ENCODE data around the gene URB1.

The URB1 gene

GRCh38 chr21:32386195-32386870, 6.5 kb downstream of the URB1 start:
- Histone ChIP-seq H3K4ac (ENCODE audit: low read length) (no peak overlapping the region), H2AFZ (ENCODE audit: low read length) (no peak overlapping the region), H3K14ac (ENCODE audit: low read length) (no peak overlapping the region), H3K27ac (replicated peaks; ENCODE audit: low read length) (no peak overlapping the region), H2BK12ac (ENCODE audit: low read length) (no peak overlapping the region), H4K8ac (ENCODE audit: low read depth, low read length) (no peak overlapping the region), H4K91ac (ENCODE audit: low read depth, low read length, poor library complexity) (no peak overlapping the region), H3K4me3 (ENCODE audit: low read length in 2 of 2) (no peak overlapping the region), H3K4me2 (ENCODE audit: insufficient read depth, low read length, poor library complexity, severe bottlenecking) (no peak overlapping the region), H3K36me3 (replicated peaks in 1 of 2; ENCODE audit: control insufficient read depth in 2 of 2, insufficient read depth in 2 of 2, low read length in 2 of 2) (peaks cover 17 to 54% of the 10 kb centered on the region in 2 donors), H3K23ac (ENCODE audit: low read depth, low read length, poor library complexity) (no peak overlapping the region), H3K9ac (ENCODE audit: low read depth, low read length, poor library complexity) (no peak overlapping the region), H3K18ac (ENCODE audit: low read length) (no peak overlapping the region), H3K79me1 (ENCODE audit: low read depth, low read length) (peaks cover 3% of the 10 kb centered on the region), H2AK5ac (ENCODE audit: low read depth, low read length) (no peak overlapping the region), H3K4me1 (ENCODE audit: control insufficient read depth in 2 of 2, insufficient read depth in 1 of 2, low read depth in 1 of 2, low read length in 2 of 2) (no peaks in the 10 kb centered on the region), H2BK15ac (ENCODE audit: low read length) (no peak overlapping the region), H3K9me3 (replicated peaks in 1 of 2; ENCODE audit: control insufficient read depth in 2 of 2, insufficient read depth in 1 of 2, low read depth in 1 of 2, low read length in 2 of 2) (no peaks in the 10 kb centered on the region), H2BK120ac (ENCODE audit: low read depth, low read length) (no peak overlapping the region), H3K27me3 (ENCODE audit: control insufficient read depth in 3 of 3, insufficient read depth in 3 of 3, low read depth in 1 of 3, low read length in 3 of 3) (no peaks in the 10 kb centered on the region), H2BK5ac (ENCODE audit: low read length) (no peak overlapping the region)
- no CpG with 5 or more reads among the region's 6 CpGs for WGBS, 2 donors (ENCODE audit: extremely low coverage in 2 of 2, insufficient read length in 2 of 2, insufficient replicate concordance in 1 of 2)
- no peak for DNase-seq (ENCODE audit: low spot score)

- no peak overlapping the region for H3K9ac ChIP-seq (ENCODE audit: low read depth, low read length, poor library complexity)
These were observed 9.0 kb downstream of the URB1 start for GRCh38 chr21:32383812-32384211.

GRCh38 chr21:32382108-32382644, 10.6 kb downstream of the URB1 start:
- H3K27ac ChIP-seq (replicated peaks; ENCODE audit: low read length), result no peak overlapping the region
- no peak overlapping the region for H3K4me2 ChIP-seq (ENCODE audit: insufficient read depth, low read length, poor library complexity, severe bottlenecking)
- H4K91ac ChIP-seq (ENCODE audit: low read depth, low read length, poor library complexity), result no peak overlapping the region
- WGBS, 2 donors (ENCODE audit: extremely low coverage in 2 of 2, insufficient read length in 2 of 2, insufficient replicate concordance in 1 of 2), result no CpG with 5 or more reads among the region's 10 CpGs
- H3K4ac ChIP-seq (ENCODE audit: low read length), result no peak overlapping the region
- no peak overlapping the region for H2BK15ac ChIP-seq (ENCODE audit: low read length)
- H2AFZ ChIP-seq (ENCODE audit: low read length), result no peak overlapping the region
- no peak overlapping the region for H2BK12ac ChIP-seq (ENCODE audit: low read length)
- no peak overlapping the region for H2BK120ac ChIP-seq (ENCODE audit: low read depth, low read length)
- no peak overlapping the region for H2BK5ac ChIP-seq (ENCODE audit: low read length)
- no peak overlapping the region for H3K4me3 ChIP-seq (ENCODE audit: low read length in 2 of 2)
- H3K18ac ChIP-seq (ENCODE audit: low read length), result no peak overlapping the region
- no peaks in the 10 kb centered on the region for H3K4me1 ChIP-seq (ENCODE audit: control insufficient read depth in 2 of 2, insufficient read depth in 1 of 2, low read depth in 1 of 2, low read length in 2 of 2)
- H3K14ac ChIP-seq (ENCODE audit: low read length), result no peak overlapping the region
- H3K9me3 ChIP-seq (replicated peaks in 1 of 2; ENCODE audit: control insufficient read depth in 2 of 2, insufficient read depth in 1 of 2, low read depth in 1 of 2, low read length in 2 of 2), result no peaks in the 10 kb centered on the region
- no peak overlapping the region for H2AK5ac ChIP-seq (ENCODE audit: low read depth, low read length)
- peaks cover 32 to 80% of the 10 kb centered on the region in 2 donors for H3K36me3 ChIP-seq (replicated peaks in 1 of 2; ENCODE audit: control insufficient read depth in 2 of 2, insufficient read depth in 2 of 2, low read length in 2 of 2)
- H3K27me3 ChIP-seq (ENCODE audit: control insufficient read depth in 3 of 3, insufficient read depth in 3 of 3, low read depth in 1 of 3, low read length in 3 of 3), result no peaks in the 10 kb centered on the region
- peaks cover 1% of the 10 kb centered on the region for H3K79me1 ChIP-seq (ENCODE audit: low read depth, low read length)
- H3K9ac ChIP-seq (ENCODE audit: low read depth, low read length, poor library complexity), result no peak overlapping the region
- DNase-seq (ENCODE audit: low spot score), result no peak
- H4K8ac ChIP-seq (ENCODE audit: low read depth, low read length), result no peak overlapping the region
- no peak overlapping the region for H3K23ac ChIP-seq (ENCODE audit: low read depth, low read length, poor library complexity)

More at GRCh38 chr21:32383812-32384211, 9.0 kb downstream of the URB1 start:
- Histone ChIP-seq H3K4ac (ENCODE audit: low read length) (no peak overlapping the region), H4K91ac (ENCODE audit: low read depth, low read length, poor library complexity) (no peak overlapping the region), H3K79me1 (ENCODE audit: low read depth, low read length) (peaks cover 3% of the 10 kb centered on the region), H3K9me3 (replicated peaks in 1 of 2; ENCODE audit: control insufficient read depth in 2 of 2, insufficient read depth in 1 of 2, low read depth in 1 of 2, low read length in 2 of 2) (no peaks in the 10 kb centered on the region), H2BK120ac (ENCODE audit: low read depth, low read length) (no peak overlapping the region), H2BK12ac (ENCODE audit: low read length) (no peak overlapping the region), H3K36me3 (replicated peaks in 1 of 2; ENCODE audit: control insufficient read depth in 2 of 2, insufficient read depth in 2 of 2, low read length in 2 of 2) (peaks cover 25 to 72% of the 10 kb centered on the region in 2 donors), H2AFZ (ENCODE audit: low read length) (no peak overlapping the region), H2AK5ac (ENCODE audit: low read depth, low read length) (no peak overlapping the region), H3K27ac (replicated peaks; ENCODE audit: low read length) (no peak overlapping the region), H3K23ac (ENCODE audit: low read depth, low read length, poor library complexity) (no peak overlapping the region), H3K18ac (ENCODE audit: low read length) (no peak overlapping the region), H2BK5ac (ENCODE audit: low read length) (no peak overlapping the region), H3K4me2 (ENCODE audit: insufficient read depth, low read length, poor library complexity, severe bottlenecking) (no peak overlapping the region), H3K4me3 (ENCODE audit: low read length in 2 of 2) (no peak overlapping the region), H3K4me1 (ENCODE audit: control insufficient read depth in 2 of 2, insufficient read depth in 1 of 2, low read depth in 1 of 2, low read length in 2 of 2) (no peaks in the 10 kb centered on the region), H4K8ac (ENCODE audit: low read depth, low read length) (no peak overlapping the region), H3K27me3 (ENCODE audit: control insufficient read depth in 3 of 3, insufficient read depth in 3 of 3, low read depth in 1 of 3, low read length in 3 of 3) (no peaks in the 10 kb centered on the region), H3K14ac (ENCODE audit: low read length) (no peak overlapping the region), H2BK15ac (ENCODE audit: low read length) (no peak overlapping the region)
- WGBS, 2 donors (ENCODE audit: extremely low coverage in 2 of 2, insufficient read length in 2 of 2, insufficient replicate concordance in 1 of 2), result no CpG with 5 or more reads among the region's 6 CpGs
- no peak for DNase-seq (ENCODE audit: low spot score)

- Histone ChIP-seq H3K9ac (ENCODE audit: low read depth, low read length, poor library complexity) (no peak overlapping the region), H3K4ac (ENCODE audit: low read length) (no peak overlapping the region), H3K14ac (ENCODE audit: low read length) (no peak overlapping the region), H3K27me3 (ENCODE audit: control insufficient read depth in 3 of 3, insufficient read depth in 3 of 3, low read depth in 1 of 3, low read length in 3 of 3) (no peaks in the 10 kb centered on the region), H4K91ac (ENCODE audit: low read depth, low read length, poor library complexity) (no peak overlapping the region), H2BK15ac (ENCODE audit: low read length) (no peak overlapping the region), H3K27ac (replicated peaks; ENCODE audit: low read length) (no peak overlapping the region), H2BK120ac (ENCODE audit: low read depth, low read length) (no peak overlapping the region), H2AK5ac (ENCODE audit: low read depth, low read length) (no peak overlapping the region), H3K18ac (ENCODE audit: low read length) (no peak overlapping the region), H3K9me3 (replicated peaks in 1 of 2; ENCODE audit: control insufficient read depth in 2 of 2, insufficient read depth in 1 of 2, low read depth in 1 of 2, low read length in 2 of 2) (no peaks in the 10 kb centered on the region), H3K4me2 (ENCODE audit: insufficient read depth, low read length, poor library complexity, severe bottlenecking) (no peak overlapping the region), H3K79me1 (ENCODE audit: low read depth, low read length) (peaks cover 1% of the 10 kb centered on the region), H4K8ac (ENCODE audit: low read depth, low read length) (no peak overlapping the region), H3K36me3 (replicated peaks in 1 of 2; ENCODE audit: control insufficient read depth in 2 of 2, insufficient read depth in 2 of 2, low read length in 2 of 2) (peaks cover 32 to 86% of the 10 kb centered on the region in 2 donors), H2BK12ac (ENCODE audit: low read length) (no peak overlapping the region), H3K23ac (ENCODE audit: low read depth, low read length, poor library complexity) (no peak overlapping the region), H3K4me3 (ENCODE audit: low read length in 2 of 2) (no peak overlapping the region), H2BK5ac (ENCODE audit: low read length) (no peak overlapping the region), H2AFZ (ENCODE audit: low read length) (no peak overlapping the region), H3K4me1 (ENCODE audit: control insufficient read depth in 2 of 2, insufficient read depth in 1 of 2, low read depth in 1 of 2, low read length in 2 of 2) (no peaks in the 10 kb centered on the region)
- no CpG with 5 or more reads among the region's 6 CpGs for WGBS, 2 donors (ENCODE audit: extremely low coverage in 2 of 2, insufficient read length in 2 of 2, insufficient replicate concordance in 1 of 2)
- DNase-seq (ENCODE audit: low spot score), result no peak
These were observed 11.2 kb downstream of the URB1 start for GRCh38 chr21:32381571-32381970.

Data from neuronal stem cell (in vitro differentiated cells).